Central memory CD8-positive, alpha-beta T cell (primary cell): ENCODE data around the gene SMIM8.

Source experiments
- ATAC-seq: fragments of 150-1000 bp; cut with Tn5 transposase; replicated peaks from 2 replicates; pipeline ENCODE4 v1.10.0; 2022; ENCODE audit warnings: mild to moderate bottlenecking, moderate FRiP score, moderate number of reproducible peaks; ENCODE audit not compliant: poor library complexity, severe bottlenecking; ENCODE audit errors: extremely low read depth
- DNase-seq, 2 donors: peaks; one replicate each; pipeline ENCODE4 v3.0.0; 2021; ENCODE audit warnings: low spot score in 2 of 2
- H3K27ac Mint-ChIP-seq: one replicate; pipeline ENCODE4 v1.8.0; 2022; ENCODE audit warnings: low read depth, mild to moderate bottlenecking, moderate library complexity, mixed read lengths
- H3K27me3 Mint-ChIP-seq: one replicate; pipeline ENCODE4 v1.8.0; 2022; ENCODE audit warnings: mixed read lengths
- H3K36me3 Mint-ChIP-seq: one replicate; pipeline ENCODE4 v1.8.0; 2022; ENCODE audit warnings: mild to moderate bottlenecking, moderate library complexity, mixed read lengths; ENCODE audit not compliant: insufficient read depth
- H3K4me1 Mint-ChIP-seq: one replicate; pipeline ENCODE4 v1.8.0; 2022; ENCODE audit warnings: mixed read lengths
- H3K4me3 Mint-ChIP-seq: one replicate; pipeline ENCODE4 v1.8.0; 2022; ENCODE audit warnings: mild to moderate bottlenecking, moderate library complexity, mixed read lengths
- H3K9me3 Mint-ChIP-seq: one replicate; pipeline ENCODE4 v1.8.0; 2022; ENCODE audit warnings: mixed read lengths

Gene SMIM8

DNA sequence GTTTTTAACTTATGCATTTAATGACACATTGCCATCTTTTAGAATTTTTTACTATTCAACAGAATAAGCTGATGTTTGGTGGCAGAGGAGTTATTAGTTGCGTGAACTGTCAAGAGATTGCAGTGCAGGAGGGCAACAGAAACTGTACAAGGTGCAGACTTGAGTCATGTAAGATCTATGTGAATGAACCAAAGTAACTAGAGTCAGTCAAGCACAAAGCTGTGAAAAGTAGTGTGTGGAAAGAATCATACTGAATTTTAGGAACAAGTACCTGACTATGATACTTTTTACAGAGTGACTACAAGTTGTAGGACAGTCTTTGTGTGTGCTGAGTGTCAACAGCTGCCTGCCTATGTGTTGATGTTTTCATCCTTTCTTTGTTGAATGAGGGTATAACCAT is 19.5 kb downstream of the SMIM8 start:
- Mint-ChIP-seq H3K27me3 (no peaks in the 10 kb centered on the region), H3K4me3 (no peak overlapping the region), H3K9me3 (no peaks in the 10 kb centered on the region), H3K27ac (no peak overlapping the region), H3K36me3 (peaks cover 2% of the 10 kb centered on the region), H3K4me1 (no peaks in the 10 kb centered on the region)
- no peak for ATAC-seq
- no peak for DNase-seq

DNA sequence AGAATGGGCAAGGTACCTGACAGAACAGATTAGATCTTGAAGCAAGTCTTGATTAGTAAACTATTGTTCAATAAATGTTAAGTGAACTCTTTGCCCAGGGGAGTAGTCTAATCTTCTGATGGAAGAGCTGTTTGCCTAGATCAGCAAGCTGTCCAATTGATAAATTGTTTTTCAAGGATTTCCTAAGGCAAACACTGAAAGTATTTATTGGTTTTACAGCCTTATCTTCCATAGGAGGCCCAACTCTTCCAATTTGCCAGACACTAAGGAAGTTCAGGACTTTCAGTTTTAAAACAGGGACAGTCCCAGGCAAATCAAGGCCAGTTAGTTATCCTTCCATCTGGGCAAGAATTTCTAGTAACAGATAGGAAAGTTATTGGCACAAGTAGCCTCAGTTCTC is 20.4 kb downstream of the SMIM8 start:
- no peaks in the 10 kb centered on the region for H3K9me3 Mint-ChIP-seq
- H3K27me3 Mint-ChIP-seq = no peaks in the 10 kb centered on the region
- no peak overlapping the region for H3K27ac Mint-ChIP-seq
- H3K36me3 Mint-ChIP-seq = peaks cover 2% of the 10 kb centered on the region
- DNase-seq = no peak
- no peak for ATAC-seq
- H3K4me3 Mint-ChIP-seq = no peak overlapping the region
- no peaks in the 10 kb centered on the region for H3K4me1 Mint-ChIP-seq

DNA sequence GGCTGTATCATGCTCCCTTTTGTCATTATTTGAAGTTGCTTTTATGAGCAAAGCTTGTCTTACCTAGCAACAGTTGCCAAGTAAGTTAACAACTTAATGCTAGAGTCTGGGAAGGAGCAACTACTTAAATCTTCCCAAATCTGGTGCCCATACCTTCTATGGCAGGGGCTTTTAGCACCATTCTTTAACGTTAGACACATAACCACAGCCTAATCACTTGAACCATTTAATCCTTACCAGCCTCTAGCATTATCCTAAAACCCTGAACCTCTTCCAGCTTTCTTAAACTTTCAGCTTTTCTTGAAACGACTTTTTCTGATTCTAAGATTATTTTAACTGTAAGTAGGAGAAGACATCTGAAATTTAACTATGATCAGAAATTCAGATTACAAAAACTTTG is 22.3 kb downstream of the SMIM8 start, which contains the start of gene C6orf163:
TSS of gene C6orf163 (plus strand) at position 83 of the 400 bp plus-strand sequence. CDS start at position 370, 287 bp downstream.
- no peak within 1 kb of the TSS for H3K27ac Mint-ChIP-seq
- no peaks in the 10 kb centered on the region for H3K27me3 Mint-ChIP-seq
- H3K36me3 Mint-ChIP-seq = peaks cover 2% of the 10 kb centered on the region
- no peaks in the 10 kb centered on the region for H3K4me1 Mint-ChIP-seq
- DNase-seq (no peak), ATAC-seq (no peak)
- no peak within 1 kb of the TSS for H3K4me3 Mint-ChIP-seq
- no peaks in the 10 kb centered on the region for H3K9me3 Mint-ChIP-seq

DNA sequence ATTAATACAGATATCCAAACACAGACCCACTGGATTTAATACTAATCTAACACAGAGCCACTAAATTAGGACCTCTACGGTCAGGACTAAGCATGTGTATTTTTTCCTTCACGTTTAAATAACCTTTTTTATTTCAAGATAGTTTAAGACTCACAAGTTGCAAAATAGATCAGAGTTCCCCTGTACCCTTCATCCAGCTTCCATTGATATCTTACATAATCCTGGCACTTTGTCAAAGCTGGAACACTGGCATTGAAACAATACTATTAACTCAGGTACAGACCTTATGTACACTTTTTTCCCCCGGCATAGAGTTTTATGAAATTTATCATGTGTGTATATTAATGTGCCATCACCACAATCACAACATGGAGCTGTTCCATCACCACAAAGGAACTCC is 24.3 kb downstream of the SMIM8 start:
- no peak overlapping the region for H3K27ac Mint-ChIP-seq
- H3K27me3 Mint-ChIP-seq = no peaks in the 10 kb centered on the region
- no peaks in the 10 kb centered on the region for H3K9me3 Mint-ChIP-seq
- H3K36me3 Mint-ChIP-seq = peaks cover 2% of the 10 kb centered on the region
- DNase-seq (no peak), ATAC-seq (no peak)
- H3K4me3 Mint-ChIP-seq = no peak overlapping the region
- no peaks in the 10 kb centered on the region for H3K4me1 Mint-ChIP-seq

DNA sequence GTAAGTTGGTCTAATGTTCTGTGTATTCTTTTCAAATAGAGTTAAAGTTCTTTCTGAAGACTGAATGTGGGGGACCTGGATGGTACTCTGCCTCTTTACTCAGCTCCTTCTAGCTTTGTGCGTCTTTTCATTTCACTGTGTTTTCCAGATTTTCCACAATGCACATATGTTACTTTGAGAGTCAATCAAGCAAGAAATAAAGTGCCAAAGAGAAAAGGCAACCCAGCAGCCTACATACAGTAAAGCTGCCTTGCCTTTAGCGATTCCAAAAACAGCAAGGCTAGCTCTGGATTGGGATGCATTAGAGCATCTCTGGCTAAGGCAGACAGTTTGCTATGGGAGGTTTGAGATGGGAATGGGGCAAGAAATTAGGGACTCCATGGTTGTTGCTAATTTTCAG is 27.5 kb downstream of the SMIM8 start:
- no peak for DNase-seq
- no peaks in the 10 kb centered on the region for H3K36me3 Mint-ChIP-seq
- H3K27me3 Mint-ChIP-seq = no peaks in the 10 kb centered on the region
- H3K4me1 Mint-ChIP-seq = no peaks in the 10 kb centered on the region
- H3K4me3 Mint-ChIP-seq = no peak overlapping the region
- no peak overlapping the region for H3K27ac Mint-ChIP-seq
- ATAC-seq = no peak
- no peaks in the 10 kb centered on the region for H3K9me3 Mint-ChIP-seq

DNA sequence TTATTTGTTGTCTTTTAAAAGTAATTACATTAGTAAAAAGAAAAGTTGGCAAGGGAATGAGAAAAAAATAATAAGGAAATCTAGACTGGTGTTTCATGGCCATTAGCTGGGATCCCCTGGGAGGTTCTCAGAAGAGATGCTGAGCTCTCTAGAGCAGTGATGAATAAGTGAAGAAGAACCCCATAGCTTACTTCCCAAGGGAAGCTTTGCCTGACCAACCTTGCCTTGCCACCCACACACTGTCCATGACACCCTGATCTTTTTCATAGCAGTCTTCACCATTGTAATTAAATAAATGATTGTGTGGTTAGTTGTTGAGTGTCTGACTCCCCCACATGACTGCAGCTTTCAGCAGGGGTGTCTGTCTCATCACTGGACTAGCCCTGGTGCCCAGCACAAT is 28.1 kb downstream of the SMIM8 start:
- Mint-ChIP-seq H3K4me1 (no peaks in the 10 kb centered on the region), H3K27me3 (no peaks in the 10 kb centered on the region), H3K36me3 (no peaks in the 10 kb centered on the region), H3K9me3 (no peaks in the 10 kb centered on the region), H3K27ac (no peak overlapping the region), H3K4me3 (no peak overlapping the region)
- DNase-seq (no peak), ATAC-seq (no peak)

DNA sequence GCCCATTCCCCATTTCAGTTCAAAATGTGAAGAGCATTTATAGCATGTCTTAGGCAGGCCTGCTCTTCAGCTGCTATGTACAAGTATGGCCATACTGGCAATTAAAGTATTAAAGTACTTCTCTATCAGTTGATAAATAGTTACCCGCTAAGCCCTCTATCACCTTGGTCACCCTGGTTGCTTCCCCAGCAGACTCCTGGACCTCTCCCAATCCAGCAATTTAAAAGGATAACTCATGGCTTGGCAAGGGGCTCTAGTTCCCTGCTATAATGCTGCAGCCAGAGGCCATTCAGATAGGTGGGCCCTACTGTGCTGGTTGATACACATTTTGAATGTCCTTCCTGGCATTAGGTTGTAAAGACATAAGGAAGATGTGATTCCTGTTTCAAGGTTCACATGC is 29.2 kb downstream of the SMIM8 start:
- Mint-ChIP-seq H3K4me1 (no peaks in the 10 kb centered on the region), H3K36me3 (no peaks in the 10 kb centered on the region), H3K4me3 (no peak overlapping the region), H3K27me3 (no peaks in the 10 kb centered on the region), H3K9me3 (no peaks in the 10 kb centered on the region), H3K27ac (no peak overlapping the region)
- ATAC-seq = no peak
- DNase-seq = no peak

DNA sequence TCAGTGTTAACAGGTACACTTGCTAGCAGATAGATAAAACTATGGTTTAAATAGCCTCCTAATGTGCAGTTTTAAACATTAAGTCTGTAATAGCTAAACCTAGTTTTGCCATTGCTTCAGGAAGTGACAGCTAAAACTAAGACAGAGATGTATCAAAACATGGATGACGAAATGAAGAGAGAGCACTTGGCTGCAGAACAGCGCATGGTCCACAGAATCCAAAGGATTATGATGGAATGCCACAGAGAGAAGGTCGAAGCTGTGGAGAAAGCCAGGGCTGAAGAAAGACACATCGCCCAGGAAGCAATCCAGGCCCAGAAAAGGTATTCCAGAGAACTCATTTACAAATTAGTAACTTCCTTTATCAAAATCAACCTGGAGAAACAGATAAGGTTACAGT is 33.8 kb downstream of the SMIM8 start:
- Mint-ChIP-seq H3K36me3 (no peaks in the 10 kb centered on the region), H3K27ac (no peak overlapping the region), H3K4me3 (no peak overlapping the region), H3K9me3 (no peaks in the 10 kb centered on the region), H3K27me3 (no peaks in the 10 kb centered on the region), H3K4me1 (no peaks in the 10 kb centered on the region)
- DNase-seq = no peak
- no peak for ATAC-seq

DNA sequence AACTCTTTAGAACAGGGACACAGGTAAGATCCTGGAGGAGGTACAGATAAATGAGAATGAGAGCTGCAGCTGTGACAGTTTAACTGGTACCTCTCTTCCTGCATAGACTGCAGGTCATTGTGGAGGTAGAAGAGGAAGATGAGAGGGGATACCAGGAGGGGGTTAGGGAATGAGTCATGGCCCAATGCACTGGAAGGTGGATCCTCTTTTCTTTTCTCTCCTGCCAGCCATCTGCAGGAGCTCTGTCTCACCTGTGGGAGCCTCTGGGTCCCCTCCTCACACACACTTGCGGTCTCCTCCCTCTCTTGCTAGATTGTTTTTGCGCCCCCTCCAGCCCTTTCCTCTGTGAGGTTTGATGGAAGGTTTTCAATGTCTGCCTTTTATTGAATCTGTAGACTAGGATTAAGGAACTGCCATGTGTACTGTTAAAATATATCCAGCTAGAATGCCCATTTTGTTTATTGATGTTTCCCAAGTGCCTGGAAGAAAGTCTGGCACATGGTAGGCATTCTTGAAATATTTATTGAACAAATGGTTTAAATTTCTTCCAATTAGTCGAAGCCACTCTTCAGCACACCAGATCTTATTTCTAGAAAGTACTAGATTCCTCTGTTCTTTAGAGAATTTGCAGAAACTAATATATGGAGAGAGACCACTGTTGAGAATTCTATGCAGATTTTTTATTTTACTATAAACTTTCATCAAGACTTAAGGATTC is 35.2 kb downstream of the SMIM8 start:
- DNase-seq (no peak), ATAC-seq (no peak)
- Mint-ChIP-seq H3K4me3 (no peak overlapping the region), H3K27me3 (no peaks in the 10 kb centered on the region), H3K9me3 (no peaks in the 10 kb centered on the region), H3K27ac (no peak overlapping the region), H3K4me1 (no peaks in the 10 kb centered on the region), H3K36me3 (no peaks in the 10 kb centered on the region)

DNA sequence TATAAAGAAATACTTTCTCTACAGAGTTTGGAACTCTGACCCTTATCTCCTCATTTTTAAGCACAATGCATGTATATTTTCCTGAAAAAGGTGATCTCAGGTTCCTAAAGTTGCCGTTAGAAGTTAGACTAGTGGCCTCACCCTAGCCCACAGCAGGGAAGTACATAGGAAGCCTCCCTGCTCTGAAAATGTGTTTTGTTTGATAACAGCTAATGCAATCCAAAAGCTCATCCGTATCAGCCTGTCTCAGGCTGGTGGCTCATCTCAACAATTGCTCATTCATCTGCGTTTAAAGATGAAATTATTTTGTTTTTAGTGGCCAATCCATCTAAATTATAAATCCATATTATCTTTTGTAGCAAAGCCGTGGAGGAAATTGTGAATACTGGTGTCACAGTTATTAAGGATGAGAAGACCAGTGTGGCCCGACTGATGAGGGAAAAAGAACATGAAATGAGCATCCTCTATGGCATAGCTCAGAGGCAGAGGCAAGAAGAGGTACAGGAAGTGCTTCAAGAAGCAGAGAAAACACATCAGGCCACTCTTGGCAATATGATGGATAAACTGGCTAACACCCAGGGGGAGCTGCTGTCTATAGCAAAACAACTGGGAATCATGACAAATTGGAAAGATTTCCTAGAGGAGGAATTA is 42.3 kb downstream of the SMIM8 start:
- ATAC-seq (no peak), DNase-seq (no peak)
- Mint-ChIP-seq H3K27me3 (no peaks in the 10 kb centered on the region), H3K4me3 (no peak overlapping the region), H3K36me3 (no peaks in the 10 kb centered on the region), H3K4me1 (no peaks in the 10 kb centered on the region), H3K27ac (no peak overlapping the region), H3K9me3 (peaks cover 2% of the 10 kb centered on the region)

DNA sequence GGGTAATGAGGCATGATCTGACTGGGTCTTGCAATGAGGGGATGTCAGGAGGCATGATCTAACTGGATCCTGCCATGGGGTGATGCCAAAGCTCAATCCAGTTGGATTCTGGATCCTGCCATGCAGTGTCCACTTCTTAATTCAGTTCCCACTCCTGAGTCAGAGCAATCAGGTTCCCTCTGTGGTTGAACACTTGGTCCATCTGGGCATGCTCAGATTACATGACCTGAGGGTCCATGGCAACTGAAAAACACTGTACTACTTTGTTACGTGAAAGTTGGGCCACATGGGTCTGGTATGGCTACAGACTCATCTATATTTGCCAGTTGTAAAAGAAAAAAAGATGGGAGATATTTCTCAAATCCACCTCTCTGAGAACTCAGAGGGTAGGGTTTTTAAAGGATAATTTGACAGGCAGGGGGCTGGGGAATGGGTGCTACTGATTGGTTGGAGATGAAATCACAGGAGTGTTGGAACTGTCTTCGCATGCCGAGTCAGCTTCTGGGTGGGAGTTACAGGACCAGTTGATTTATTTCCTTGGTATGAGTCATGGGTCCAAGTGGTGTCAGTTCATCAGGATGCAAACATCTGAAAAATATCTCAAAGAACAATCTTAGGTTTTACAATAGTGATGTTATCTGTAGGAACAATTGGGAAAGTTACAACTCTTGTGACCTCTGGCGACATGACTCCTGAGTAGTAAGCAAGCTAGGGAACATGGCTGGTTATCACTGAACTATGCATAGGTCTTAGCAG is 43.9 kb downstream of the SMIM8 start:
- no peak overlapping the region for H3K27ac Mint-ChIP-seq
- DNase-seq = no peak
- no peak overlapping the region for H3K4me3 Mint-ChIP-seq
- H3K27me3 Mint-ChIP-seq = no peaks in the 10 kb centered on the region
- no peaks in the 10 kb centered on the region for H3K4me1 Mint-ChIP-seq
- ATAC-seq = no peak
- H3K9me3 Mint-ChIP-seq = peaks cover 5% of the 10 kb centered on the region
- no peaks in the 10 kb centered on the region for H3K36me3 Mint-ChIP-seq

DNA sequence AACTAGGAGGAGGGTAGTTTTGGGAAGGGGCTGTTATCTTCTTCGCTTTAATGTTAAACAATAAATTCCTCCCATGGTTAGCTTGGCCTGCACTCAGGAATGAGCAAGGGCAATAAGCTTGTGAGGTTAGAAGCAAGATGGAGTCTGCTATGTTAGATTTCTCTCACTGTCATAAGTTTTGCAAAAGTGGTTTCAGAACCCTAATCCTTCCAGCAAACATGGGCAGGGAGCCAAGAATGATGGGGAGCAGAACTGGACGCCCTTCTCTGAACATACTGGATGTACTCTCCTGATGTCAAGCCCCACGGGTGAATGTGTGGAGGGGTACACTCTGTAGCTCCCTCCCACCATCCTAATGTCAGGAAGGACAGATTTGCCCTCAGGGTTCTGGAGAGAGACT is 44.5 kb downstream of the SMIM8 start:
- no peak for DNase-seq
- no peak for ATAC-seq
- Mint-ChIP-seq H3K27ac (no peak overlapping the region), H3K27me3 (no peaks in the 10 kb centered on the region), H3K36me3 (no peaks in the 10 kb centered on the region), H3K4me3 (no peak overlapping the region), H3K4me1 (no peaks in the 10 kb centered on the region), H3K9me3 (peaks cover 5% of the 10 kb centered on the region)

DNA sequence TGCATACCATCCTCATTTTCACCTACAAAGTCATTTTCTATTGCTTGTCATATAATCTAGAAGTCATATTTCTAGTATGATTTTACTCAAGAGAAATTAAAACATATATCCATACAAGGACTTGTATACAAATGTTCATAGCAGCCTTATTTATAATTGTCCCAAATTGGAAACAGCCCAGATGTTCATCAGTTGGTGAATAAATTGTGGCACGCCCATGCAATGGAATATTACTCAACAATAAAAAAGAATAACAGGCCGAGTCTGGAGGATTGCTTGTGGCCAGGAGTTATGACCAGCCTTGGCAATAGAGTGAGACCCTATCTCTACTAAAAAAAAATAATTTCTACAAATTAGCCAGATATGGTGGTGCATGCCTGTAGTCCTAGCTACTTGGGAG is 51.0 kb downstream of the SMIM8 start:
- H3K36me3 Mint-ChIP-seq = no peaks in the 10 kb centered on the region
- peaks cover 5% of the 10 kb centered on the region for H3K9me3 Mint-ChIP-seq
- H3K27ac Mint-ChIP-seq = no peak overlapping the region
- H3K27me3 Mint-ChIP-seq = no peaks in the 10 kb centered on the region
- no peak for DNase-seq
- no peak for ATAC-seq
- no peak overlapping the region for H3K4me3 Mint-ChIP-seq
- H3K4me1 Mint-ChIP-seq = no peaks in the 10 kb centered on the region
